ENCODE data around the gene AZIN2.

GRCh38 chr1:33080373-33080772, 580 bp upstream of the AZIN2 start:
- TF ChIP-seq POLR2AphosphoS5 (IDR thresholded peaks at IDR 0.05) (no peak), EP300 (IDR thresholded peaks at IDR 0.05; ENCODE audit: low read depth) (no peak), CTCF (IDR thresholded peaks at IDR 0.05) (no peak)
